A673 (cell line): ENCODE measurements around the gene OSTN.

Experiments used
- CTCF ChIP-seq: fragments of 300-800, 200-600 bp; sonication (generic); conservative IDR thresholded peaks from 2 replicates; pipeline ENCODE4 v1.5.1; 2017; ENCODE audit warnings: low read depth, mild to moderate bottlenecking, antibody characterized with exemption, low read length, moderate library complexity, mixed read lengths
- EZH2 ChIP-seq: fragments of 200-600 bp; sonication (generic); IDR thresholded peaks from 2 replicates; pipeline ENCODE4 v1.6.1; 2017; ENCODE audit warnings: borderline replicate concordance, low read depth, mild to moderate bottlenecking, mixed read lengths, antibody characterized with exemption, low read length; ENCODE audit not compliant: poor library complexity, severe bottlenecking

DNA sequence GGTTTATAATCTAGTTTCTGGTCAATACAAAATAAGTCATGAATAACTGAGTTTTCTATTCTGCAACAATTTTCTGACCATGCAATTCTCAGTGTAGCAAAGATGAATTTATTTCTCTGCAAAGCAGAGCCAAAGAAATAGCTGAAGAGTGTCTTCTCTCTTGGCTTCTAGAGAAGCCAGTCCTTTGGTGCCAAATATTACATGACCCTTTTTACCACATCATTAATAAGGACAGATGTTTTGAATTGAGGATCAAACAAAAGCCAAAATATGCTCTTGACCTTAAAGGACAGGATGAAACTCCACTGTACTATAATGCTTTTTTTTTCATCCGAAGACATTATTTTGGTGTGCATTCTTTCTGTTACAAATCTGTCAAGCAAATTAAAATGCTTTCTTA, 40.2 kb upstream of the OSTN start:
- TF ChIP-seq CTCF = no peak
- no peak for TF ChIP-seq EZH2
